GM04504 (cell line): ENCODE results near the gene PCDH12.

Experiments
- DNase-seq: peaks from one replicate; pipeline ENCODE4 v3.0.0-alpha.2; 2012; ENCODE audit warnings: low read depth

The PCDH12 gene

GRCh38 chr5:141966275-141966962 lies 8.4 kb upstream of the PCDH12 start:
- DNase-seq = no peak

- DNase-seq = no peak
These were observed 7.1 kb upstream of the PCDH12 start for GRCh38 chr5:141965071-141965470.

GRCh38 chr5:141963701-141964100 lies 5.7 kb upstream of the PCDH12 start:
- DNase-seq = no peak

GRCh38 chr5:141961466-141961865 lies 3.5 kb upstream of the PCDH12 start:
- no peak for DNase-seq

- peak; percentile 73 for DNase-seq
These were observed 2.7 kb upstream of the PCDH12 start for GRCh38 chr5:141960449-141961323.

GRCh38 chr5:141960018-141960417 lies 2.0 kb upstream of the PCDH12 start:
- DNase-seq = no peak

GRCh38 chr5:141958546-141959172 lies 657 bp upstream of the PCDH12 start:
- DNase-seq = no peak

- DNase-seq = no peak
These were observed 520 bp downstream of the PCDH12 start for GRCh38 chr5:141957367-141957996.

- DNase-seq = no peak
These were observed 3.8 kb downstream of the PCDH12 start for GRCh38 chr5:141954194-141954593.

GRCh38 chr5:141952020-141952419 lies 6.0 kb downstream of the PCDH12 start:
- no peak for DNase-seq

GRCh38 chr5:141951332-141951781 lies 6.6 kb downstream of the PCDH12 start:
- DNase-seq = no peak

GRCh38 chr5:141950207-141951005 lies 7.6 kb downstream of the PCDH12 start:
- DNase-seq = no peak

- no peak for DNase-seq
These were observed 8.5 kb downstream of the PCDH12 start for GRCh38 chr5:141949511-141949910.

GRCh38 chr5:141948812-141949211 lies 9.2 kb downstream of the PCDH12 start:
- DNase-seq = no peak

- no peak for DNase-seq
These were observed 10.7 kb downstream of the PCDH12 start for GRCh38 chr5:141947316-141947715.

- no peak for DNase-seq
These were observed 12.4 kb downstream of the PCDH12 start for GRCh38 chr5:141945511-141946051.

GRCh38 chr5:141944076-141944475 lies 13.9 kb downstream of the PCDH12 start:
- DNase-seq = no peak

- DNase-seq = no peak
These were observed 15.7 kb downstream of the PCDH12 start for GRCh38 chr5:141942185-141942857.

GRCh38 chr5:141941779-141942178 lies 16.2 kb downstream of the PCDH12 start:
- no peak for DNase-seq

GRCh38 chr5:141941307-141941706 lies 16.7 kb downstream of the PCDH12 start:
- DNase-seq = peak; percentile 3
